ENCODE results near the gene SSBP2. TPM values are rescaled to one million over a fixed set of nuclear protein-coding genes. Genes with fewer than 3 reads are reported as not detected.

The SSBP2 gene
- total RNA-seq, 1 donor from 2014 or later, result 146 TPM

- Mint-ChIP-seq H3K36me3 (ENCODE audit: unreplicated experiment) (no peaks in the 10 kb centered on the region), H3K4me3 (ENCODE audit: unreplicated experiment) (no peak overlapping the region), H3K4me1 (ENCODE audit: low read depth, unreplicated experiment) (no peaks in the 10 kb centered on the region), H3K27me3 (ENCODE audit: unreplicated experiment) (no peaks in the 10 kb centered on the region), H3K27ac (ENCODE audit: unreplicated experiment) (no peak overlapping the region), H3K9me3 (ENCODE audit: unreplicated experiment) (no peaks in the 10 kb centered on the region)
- TF ChIP-seq CTCF (IDR thresholded peaks at IDR 0.05; ENCODE audit: partially characterized antibody, unreplicated experiment), result no peak
- DNase-seq, result no peak
Observed at GRCh38 chr5:81555865-81556264, 195.0 kb downstream of the SSBP2 start.

- H3K4me3 Mint-ChIP-seq (ENCODE audit: unreplicated experiment), result no peak overlapping the region
- H3K27ac Mint-ChIP-seq (ENCODE audit: unreplicated experiment), result no peak overlapping the region
- no peaks in the 10 kb centered on the region for H3K4me1 Mint-ChIP-seq (ENCODE audit: low read depth, unreplicated experiment)
- H3K9me3 Mint-ChIP-seq (ENCODE audit: unreplicated experiment), result no peaks in the 10 kb centered on the region
- H3K27me3 Mint-ChIP-seq (ENCODE audit: unreplicated experiment), result no peaks in the 10 kb centered on the region
- no peak for DNase-seq
- H3K36me3 Mint-ChIP-seq (ENCODE audit: unreplicated experiment), result no peaks in the 10 kb centered on the region
- no peak for TF ChIP-seq CTCF (IDR thresholded peaks at IDR 0.05; ENCODE audit: partially characterized antibody, unreplicated experiment)
Observed at GRCh38 chr5:81554647-81555046, 196.2 kb downstream of the SSBP2 start.

GRCh38 chr5:81553567-81554212 lies 197.2 kb downstream of the SSBP2 start:
- Mint-ChIP-seq H3K27me3 (ENCODE audit: unreplicated experiment) (no peaks in the 10 kb centered on the region), H3K4me1 (ENCODE audit: low read depth, unreplicated experiment) (no peaks in the 10 kb centered on the region), H3K4me3 (ENCODE audit: unreplicated experiment) (no peak overlapping the region), H3K36me3 (ENCODE audit: unreplicated experiment) (no peaks in the 10 kb centered on the region), H3K9me3 (ENCODE audit: unreplicated experiment) (no peaks in the 10 kb centered on the region), H3K27ac (ENCODE audit: unreplicated experiment) (no peak overlapping the region)
- DNase-seq, result no peak
- TF ChIP-seq CTCF (IDR thresholded peaks at IDR 0.05; ENCODE audit: partially characterized antibody, unreplicated experiment), result no peak

GRCh38 chr5:81552852-81553566 lies 197.9 kb downstream of the SSBP2 start:
- H3K27me3 Mint-ChIP-seq (ENCODE audit: unreplicated experiment), result no peaks in the 10 kb centered on the region
- H3K36me3 Mint-ChIP-seq (ENCODE audit: unreplicated experiment), result no peaks in the 10 kb centered on the region
- no peak for DNase-seq
- H3K9me3 Mint-ChIP-seq (ENCODE audit: unreplicated experiment), result no peaks in the 10 kb centered on the region
- no peaks in the 10 kb centered on the region for H3K4me1 Mint-ChIP-seq (ENCODE audit: low read depth, unreplicated experiment)
- no peak overlapping the region for H3K4me3 Mint-ChIP-seq (ENCODE audit: unreplicated experiment)
- no peak overlapping the region for H3K27ac Mint-ChIP-seq (ENCODE audit: unreplicated experiment)
- no peak for TF ChIP-seq CTCF (IDR thresholded peaks at IDR 0.05; ENCODE audit: partially characterized antibody, unreplicated experiment)

GRCh38 chr5:81549123-81549522 lies 201.8 kb downstream of the SSBP2 start:
- H3K9me3 Mint-ChIP-seq (ENCODE audit: unreplicated experiment), result no peaks in the 10 kb centered on the region
- no peaks in the 10 kb centered on the region for H3K36me3 Mint-ChIP-seq (ENCODE audit: unreplicated experiment)
- no peak for TF ChIP-seq CTCF (IDR thresholded peaks at IDR 0.05; ENCODE audit: partially characterized antibody, unreplicated experiment)
- H3K4me1 Mint-ChIP-seq (ENCODE audit: low read depth, unreplicated experiment), result no peaks in the 10 kb centered on the region
- no peak overlapping the region for H3K4me3 Mint-ChIP-seq (ENCODE audit: unreplicated experiment)
- DNase-seq, result no peak
- no peak overlapping the region for H3K27ac Mint-ChIP-seq (ENCODE audit: unreplicated experiment)
- H3K27me3 Mint-ChIP-seq (ENCODE audit: unreplicated experiment), result no peaks in the 10 kb centered on the region
